ENCODE measurements around the gene VPS26A. TPM values are rescaled to one million over a fixed set of nuclear protein-coding genes. Genes with fewer than 3 reads are reported as not detected.

The VPS26A gene
- 54.2 and 69.1 TPM in 2 replicates for total RNA-seq (2014; rRNA removed; shearing (Covaris generic))
- 15.8 and 35.5 TPM in 2 replicates for polyA plus RNA-seq (2014; cell fraction: nucleus; rRNA removed)

GRCh38 chr10:69123747-69124562, at the start of gene VPS26A:
Gene VPS26A, plus strand, starts transcription at chr10:69124178. Its CDS starts 100 bp downstream, at chr10:69124278.
- peak; percentile 98 for DNase-seq (ENCODE audit: extremely low read depth, low read depth)

GRCh38 chr10:69074532-69074931, 49.4 kb upstream of the VPS26A start:
- DNase-seq (ENCODE audit: extremely low read depth, low read depth): no peak

GRCh38 chr10:69075431-69075830, 48.5 kb upstream of the VPS26A start:
- DNase-seq (ENCODE audit: extremely low read depth, low read depth): no peak

GRCh38 chr10:69078311-69078710, 45.7 kb upstream of the VPS26A start:
- no peak for DNase-seq (ENCODE audit: extremely low read depth, low read depth)

GRCh38 chr10:69080226-69080625, 43.8 kb upstream of the VPS26A start:
- DNase-seq (ENCODE audit: extremely low read depth, low read depth): no peak

- DNase-seq (ENCODE audit: extremely low read depth, low read depth): no peak
Measured at GRCh38 chr10:69086001-69086509, 37.9 kb upstream of the VPS26A start.

- peak; percentile 84 for DNase-seq (ENCODE audit: extremely low read depth, low read depth)
Measured at GRCh38 chr10:69087590-69088470, 36.1 kb upstream of the VPS26A start, which contains the start of gene SRGN. Gene SRGN, plus strand, starts transcription at chr10:69088103. Its CDS starts 55 bp downstream, at chr10:69088158.

GRCh38 chr10:69088471-69088769, 35.6 kb upstream of the VPS26A start:
- no peak for DNase-seq (ENCODE audit: extremely low read depth, low read depth)

GRCh38 chr10:69088801-69089501, 35.0 kb upstream of the VPS26A start:
- peak; percentile 87 for DNase-seq (ENCODE audit: extremely low read depth, low read depth)

- DNase-seq (ENCODE audit: extremely low read depth, low read depth): peak; percentile 67
Measured at GRCh38 chr10:69089638-69090599, 34.1 kb upstream of the VPS26A start.

GRCh38 chr10:69090685-69091084, 33.3 kb upstream of the VPS26A start:
- DNase-seq (ENCODE audit: extremely low read depth, low read depth): no peak

- DNase-seq (ENCODE audit: extremely low read depth, low read depth): no peak
Measured at GRCh38 chr10:69091143-69091651, 32.8 kb upstream of the VPS26A start.

GRCh38 chr10:69092959-69093850, 30.8 kb upstream of the VPS26A start:
- DNase-seq (ENCODE audit: extremely low read depth, low read depth): peak; percentile 83

GRCh38 chr10:69093933-69094332, 30.0 kb upstream of the VPS26A start:
- no peak for DNase-seq (ENCODE audit: extremely low read depth, low read depth)

GRCh38 chr10:69096045-69096444, 27.9 kb upstream of the VPS26A start:
- DNase-seq (ENCODE audit: extremely low read depth, low read depth): no peak

GRCh38 chr10:69097729-69098128, 26.2 kb upstream of the VPS26A start:
- DNase-seq (ENCODE audit: extremely low read depth, low read depth): no peak

- DNase-seq (ENCODE audit: extremely low read depth, low read depth): no peak
Measured at GRCh38 chr10:69100136-69100872, 23.7 kb upstream of the VPS26A start.

Data from NCI-H460 (cell line).